K562 (cell line): ENCODE data around the gene RCOR2. TPM values are rescaled to one million over a fixed set of nuclear protein-coding genes. Genes with fewer than 3 reads are reported as not detected.

Source experiments
- CREB3 ChIP-seq: fragments of 450-650 bp; conservative IDR thresholded peaks from 2 replicates; pipeline ENCODE4 v1.6.1; 2016; ENCODE audit warnings: missing genetic modification characterization, low read depth, mild to moderate bottlenecking, missing compliant biosample characterization, moderate library complexity
- E2F6 ChIP-seq, 2 experiments: IDR thresholded peaks; 2 replicates each; pipeline ENCODE4 v1.6.1; 2011; ENCODE audit warnings: borderline replicate concordance in 1 of 2, control low read depth in 1 of 2, low read depth in 1 of 2, low read length in 1 of 2, mild to moderate bottlenecking in 1 of 2, mixed read lengths in 1 of 2, moderate library complexity in 1 of 2; ENCODE audit not compliant: insufficient read depth in 1 of 2, insufficient read length in 1 of 2, poor library complexity in 1 of 2, severe bottlenecking in 1 of 2; ENCODE audit errors: extremely low read depth in 1 of 2
- NCOA2 ChIP-seq, 2 experiments: fragments of 450-650 bp; IDR thresholded peaks; 2 replicates each; pipeline ENCODE4 v1.6.1; 2018; ENCODE audit warnings: mild to moderate bottlenecking in 2 of 2, moderate library complexity in 1 of 2; ENCODE audit not compliant: partially characterized antibody in 2 of 2
- RBBP5 ChIP-seq: fragments of 200-600 bp; sonication (generic); IDR thresholded peaks from 2 replicates; pipeline ENCODE4 v1.6.1; 2012; ENCODE audit warnings: borderline replicate concordance, mild to moderate bottlenecking, low read length, control low read depth, inconsistent platforms; ENCODE audit not compliant: insufficient read depth, poor library complexity, severe bottlenecking
- ZNF41 ChIP-seq: fragments of 250-450 bp; sonication (Bioruptor Pico); conservative IDR thresholded peaks from 2 replicates; pipeline ENCODE4 v1.4.0; 2020; ENCODE audit warnings: mild to moderate bottlenecking
- polyA plus RNA-seq, 8 experiments: library from polyadenylated mRNA; depleted of rRNA in 4 of 8; stranded (reverse) in 5 of 8; unstranded in 3 of 8; fragments of >200 nt; fragmentation: Nextera tagmentation in 2 of 8; fragmentation: Illumina TruSeq in 1 of 8; extraction: Ambion mirVana in 2 of 8; extraction: Trizol in 1 of 8; gene quantifications; 2 replicates each; pipeline versions ENCODE4 v1.2.1 to v1.2.3, GENCODE V29; 2011 to 2014; ENCODE audit warnings: inconsistent platforms in 1 of 8, missing spikeins in 1 of 8
- total RNA-seq, 7 experiments: library from RNA; depleted of rRNA in 6 of 7; stranded (reverse); fragments of >200 nt in 6 of 7; fragmentation: Illumina TruSeq in 2 of 7; extraction: Trizol in 2 of 7; gene quantifications; 2 replicates each; pipeline versions ENCODE4 v1.2.1 to v1.2.3, GENCODE V29; 2011 to 2021; ENCODE audit warnings: low replicate concordance in 1 of 7
- TF ChIP-seq, protein P1 (sequence below): fragments of 450-650 bp; IDR thresholded peaks from 2 replicates; pipeline ENCODE4 v1.6.1; 2016; ENCODE audit warnings: mild to moderate bottlenecking, moderate library complexity
- TF ChIP-seq, protein P2 (sequence below): fragments of 450-650 bp; IDR thresholded peaks from 2 replicates; pipeline ENCODE4 v1.6.1; 2017; ENCODE audit warnings: antibody characterized with exemption, mild to moderate bottlenecking

RCOR2 gene
- total and polyA plus RNA-seq, 9 of the 15 experiments (the other 6 are each of a cell fraction or from before 2014, with no cell fraction given), result 0.04 to 6.5 (median 2.5) TPM; not detected in 1

DNA sequence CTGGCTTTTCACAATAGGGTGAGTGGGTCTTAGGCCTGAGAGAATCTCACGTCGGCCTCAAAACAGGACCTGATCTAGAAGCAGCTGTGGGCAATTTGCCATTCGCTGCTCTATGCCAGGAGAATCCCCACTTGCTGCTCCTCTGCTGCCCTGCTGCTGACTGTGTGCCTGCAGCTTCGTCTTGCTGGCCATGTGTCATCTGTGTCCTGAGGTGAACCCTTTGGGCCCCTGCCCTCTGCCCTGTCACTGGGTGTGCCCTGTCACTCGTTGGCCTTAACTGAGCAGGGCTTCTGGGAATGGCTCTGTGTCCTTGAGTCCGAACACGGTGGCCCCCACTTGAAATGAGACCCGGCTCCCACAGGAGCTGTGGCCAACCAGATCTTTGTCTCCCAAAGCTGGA lies 28.0 kb upstream of the RCOR2 start (continued):
- TF ChIP-seq, protein P1, sequence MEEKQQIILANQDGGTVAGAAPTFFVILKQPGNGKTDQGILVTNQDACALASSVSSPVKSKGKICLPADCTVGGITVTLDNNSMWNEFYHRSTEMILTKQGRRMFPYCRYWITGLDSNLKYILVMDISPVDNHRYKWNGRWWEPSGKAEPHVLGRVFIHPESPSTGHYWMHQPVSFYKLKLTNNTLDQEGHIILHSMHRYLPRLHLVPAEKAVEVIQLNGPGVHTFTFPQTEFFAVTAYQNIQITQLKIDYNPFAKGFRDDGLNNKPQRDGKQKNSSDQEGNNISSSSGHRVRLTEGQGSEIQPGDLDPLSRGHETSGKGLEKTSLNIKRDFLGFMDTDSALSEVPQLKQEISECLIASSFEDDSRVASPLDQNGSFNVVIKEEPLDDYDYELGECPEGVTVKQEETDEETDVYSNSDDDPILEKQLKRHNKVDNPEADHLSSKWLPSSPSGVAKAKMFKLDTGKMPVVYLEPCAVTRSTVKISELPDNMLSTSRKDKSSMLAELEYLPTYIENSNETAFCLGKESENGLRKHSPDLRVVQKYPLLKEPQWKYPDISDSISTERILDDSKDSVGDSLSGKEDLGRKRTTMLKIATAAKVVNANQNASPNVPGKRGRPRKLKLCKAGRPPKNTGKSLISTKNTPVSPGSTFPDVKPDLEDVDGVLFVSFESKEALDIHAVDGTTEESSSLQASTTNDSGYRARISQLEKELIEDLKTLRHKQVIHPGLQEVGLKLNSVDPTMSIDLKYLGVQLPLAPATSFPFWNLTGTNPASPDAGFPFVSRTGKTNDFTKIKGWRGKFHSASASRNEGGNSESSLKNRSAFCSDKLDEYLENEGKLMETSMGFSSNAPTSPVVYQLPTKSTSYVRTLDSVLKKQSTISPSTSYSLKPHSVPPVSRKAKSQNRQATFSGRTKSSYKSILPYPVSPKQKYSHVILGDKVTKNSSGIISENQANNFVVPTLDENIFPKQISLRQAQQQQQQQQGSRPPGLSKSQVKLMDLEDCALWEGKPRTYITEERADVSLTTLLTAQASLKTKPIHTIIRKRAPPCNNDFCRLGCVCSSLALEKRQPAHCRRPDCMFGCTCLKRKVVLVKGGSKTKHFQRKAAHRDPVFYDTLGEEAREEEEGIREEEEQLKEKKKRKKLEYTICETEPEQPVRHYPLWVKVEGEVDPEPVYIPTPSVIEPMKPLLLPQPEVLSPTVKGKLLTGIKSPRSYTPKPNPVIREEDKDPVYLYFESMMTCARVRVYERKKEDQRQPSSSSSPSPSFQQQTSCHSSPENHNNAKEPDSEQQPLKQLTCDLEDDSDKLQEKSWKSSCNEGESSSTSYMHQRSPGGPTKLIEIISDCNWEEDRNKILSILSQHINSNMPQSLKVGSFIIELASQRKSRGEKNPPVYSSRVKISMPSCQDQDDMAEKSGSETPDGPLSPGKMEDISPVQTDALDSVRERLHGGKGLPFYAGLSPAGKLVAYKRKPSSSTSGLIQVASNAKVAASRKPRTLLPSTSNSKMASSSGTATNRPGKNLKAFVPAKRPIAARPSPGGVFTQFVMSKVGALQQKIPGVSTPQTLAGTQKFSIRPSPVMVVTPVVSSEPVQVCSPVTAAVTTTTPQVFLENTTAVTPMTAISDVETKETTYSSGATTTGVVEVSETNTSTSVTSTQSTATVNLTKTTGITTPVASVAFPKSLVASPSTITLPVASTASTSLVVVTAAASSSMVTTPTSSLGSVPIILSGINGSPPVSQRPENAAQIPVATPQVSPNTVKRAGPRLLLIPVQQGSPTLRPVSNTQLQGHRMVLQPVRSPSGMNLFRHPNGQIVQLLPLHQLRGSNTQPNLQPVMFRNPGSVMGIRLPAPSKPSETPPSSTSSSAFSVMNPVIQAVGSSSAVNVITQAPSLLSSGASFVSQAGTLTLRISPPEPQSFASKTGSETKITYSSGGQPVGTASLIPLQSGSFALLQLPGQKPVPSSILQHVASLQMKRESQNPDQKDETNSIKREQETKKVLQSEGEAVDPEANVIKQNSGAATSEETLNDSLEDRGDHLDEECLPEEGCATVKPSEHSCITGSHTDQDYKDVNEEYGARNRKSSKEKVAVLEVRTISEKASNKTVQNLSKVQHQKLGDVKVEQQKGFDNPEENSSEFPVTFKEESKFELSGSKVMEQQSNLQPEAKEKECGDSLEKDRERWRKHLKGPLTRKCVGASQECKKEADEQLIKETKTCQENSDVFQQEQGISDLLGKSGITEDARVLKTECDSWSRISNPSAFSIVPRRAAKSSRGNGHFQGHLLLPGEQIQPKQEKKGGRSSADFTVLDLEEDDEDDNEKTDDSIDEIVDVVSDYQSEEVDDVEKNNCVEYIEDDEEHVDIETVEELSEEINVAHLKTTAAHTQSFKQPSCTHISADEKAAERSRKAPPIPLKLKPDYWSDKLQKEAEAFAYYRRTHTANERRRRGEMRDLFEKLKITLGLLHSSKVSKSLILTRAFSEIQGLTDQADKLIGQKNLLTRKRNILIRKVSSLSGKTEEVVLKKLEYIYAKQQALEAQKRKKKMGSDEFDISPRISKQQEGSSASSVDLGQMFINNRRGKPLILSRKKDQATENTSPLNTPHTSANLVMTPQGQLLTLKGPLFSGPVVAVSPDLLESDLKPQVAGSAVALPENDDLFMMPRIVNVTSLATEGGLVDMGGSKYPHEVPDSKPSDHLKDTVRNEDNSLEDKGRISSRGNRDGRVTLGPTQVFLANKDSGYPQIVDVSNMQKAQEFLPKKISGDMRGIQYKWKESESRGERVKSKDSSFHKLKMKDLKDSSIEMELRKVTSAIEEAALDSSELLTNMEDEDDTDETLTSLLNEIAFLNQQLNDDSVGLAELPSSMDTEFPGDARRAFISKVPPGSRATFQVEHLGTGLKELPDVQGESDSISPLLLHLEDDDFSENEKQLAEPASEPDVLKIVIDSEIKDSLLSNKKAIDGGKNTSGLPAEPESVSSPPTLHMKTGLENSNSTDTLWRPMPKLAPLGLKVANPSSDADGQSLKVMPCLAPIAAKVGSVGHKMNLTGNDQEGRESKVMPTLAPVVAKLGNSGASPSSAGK, result peak; percentile 79
- TF ChIP-seq ZNF41 (CRISPR knock-in tag), result no peak
- TF ChIP-seq E2F6 (IDR thresholded peaks at IDR 0.05; ENCODE audit: borderline replicate concordance in 1 of 2, extremely low read depth in 1 of 2, insufficient read depth in 1 of 2, insufficient read length in 1 of 2, low read depth in 1 of 2, low read length in 1 of 2, poor library complexity in 1 of 2, severe bottlenecking in 1 of 2), result peak in 1 of 2 experiments; percentile 32
- TF ChIP-seq CREB3 (tag), result 0 out of 2 replicates have a peak, but pooled peaks have one; percentile 25
- no peak for TF ChIP-seq NCOA2 (IDR thresholded peaks at IDR 0.05; ENCODE audit: partially characterized antibody in 2 of 2)
- TF ChIP-seq, protein P2, sequence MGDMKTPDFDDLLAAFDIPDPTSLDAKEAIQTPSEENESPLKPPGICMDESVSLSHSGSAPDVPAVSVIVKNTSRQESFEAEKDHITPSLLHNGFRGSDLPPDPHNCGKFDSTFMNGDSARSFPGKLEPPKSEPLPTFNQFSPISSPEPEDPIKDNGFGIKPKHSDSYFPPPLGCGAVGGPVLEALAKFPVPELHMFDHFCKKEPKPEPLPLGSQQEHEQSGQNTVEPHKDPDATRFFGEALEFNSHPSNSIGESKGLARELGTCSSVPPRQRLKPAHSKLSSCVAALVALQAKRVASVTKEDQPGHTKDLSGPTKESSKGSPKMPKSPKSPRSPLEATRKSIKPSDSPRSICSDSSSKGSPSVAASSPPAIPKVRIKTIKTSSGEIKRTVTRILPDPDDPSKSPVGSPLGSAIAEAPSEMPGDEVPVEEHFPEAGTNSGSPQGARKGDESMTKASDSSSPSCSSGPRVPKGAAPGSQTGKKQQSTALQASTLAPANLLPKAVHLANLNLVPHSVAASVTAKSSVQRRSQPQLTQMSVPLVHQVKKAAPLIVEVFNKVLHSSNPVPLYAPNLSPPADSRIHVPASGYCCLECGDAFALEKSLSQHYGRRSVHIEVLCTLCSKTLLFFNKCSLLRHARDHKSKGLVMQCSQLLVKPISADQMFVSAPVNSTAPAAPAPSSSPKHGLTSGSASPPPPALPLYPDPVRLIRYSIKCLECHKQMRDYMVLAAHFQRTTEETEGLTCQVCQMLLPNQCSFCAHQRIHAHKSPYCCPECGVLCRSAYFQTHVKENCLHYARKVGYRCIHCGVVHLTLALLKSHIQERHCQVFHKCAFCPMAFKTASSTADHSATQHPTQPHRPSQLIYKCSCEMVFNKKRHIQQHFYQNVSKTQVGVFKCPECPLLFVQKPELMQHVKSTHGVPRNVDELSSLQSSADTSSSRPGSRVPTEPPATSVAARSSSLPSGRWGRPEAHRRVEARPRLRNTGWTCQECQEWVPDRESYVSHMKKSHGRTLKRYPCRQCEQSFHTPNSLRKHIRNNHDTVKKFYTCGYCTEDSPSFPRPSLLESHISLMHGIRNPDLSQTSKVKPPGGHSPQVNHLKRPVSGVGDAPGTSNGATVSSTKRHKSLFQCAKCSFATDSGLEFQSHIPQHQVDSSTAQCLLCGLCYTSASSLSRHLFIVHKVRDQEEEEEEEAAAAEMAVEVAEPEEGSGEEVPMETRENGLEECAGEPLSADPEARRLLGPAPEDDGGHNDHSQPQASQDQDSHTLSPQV, result peak; percentile 65
- TF ChIP-seq RBBP5, result peak; percentile 25
